Activated T-cell treated with anti-CD3 and anti-CD28 coated beads, Interleukin-2, amount 50 U/mL, for 72 hours (primary cell): ENCODE measurements around the gene ALG1L2. TPM values are rescaled to one million over a fixed set of nuclear protein-coding genes. Genes with fewer than 3 reads are reported as not detected.
"Not testable (repeated sequence)": the region's sequence is repeated elsewhere in the genome, so short reads cannot be mapped to it uniquely, and the experiment has no call there.

Experiments used
- ATAC-seq, 2 donors: fragments of 150-1000 bp; cut with Tn5 transposase; replicated peaks in 1 of 2; 2 replicates each; pipeline ENCODE4 v1.10.0; 2021; ENCODE audit warnings: moderate library complexity in 2 of 2, mild to moderate bottlenecking in 1 of 2
- DNase-seq, 2 donors: peaks; one replicate each; pipeline ENCODE4 v3.0.0; 2021 to 2022; ENCODE audit warnings: mixed read lengths in 1 of 2
- H3K27ac Mint-ChIP-seq: one replicate; pipeline ENCODE4 v1.8.0; 2022; ENCODE audit warnings: mild to moderate bottlenecking, moderate library complexity, mixed read lengths
- H3K27me3 Mint-ChIP-seq: one replicate; pipeline ENCODE4 v1.8.0; 2022; ENCODE audit warnings: low read depth, mixed read lengths
- H3K36me3 Mint-ChIP-seq, 2 donors: one replicate each; pipeline ENCODE4 v1.8.0; 2022; ENCODE audit warnings: mixed read lengths in 2 of 2, mild to moderate bottlenecking in 1 of 2; ENCODE audit not compliant: insufficient read depth in 2 of 2
- H3K4me1 Mint-ChIP-seq: one replicate; pipeline ENCODE4 v1.8.0; 2022; ENCODE audit warnings: low read depth, mixed read lengths
- H3K4me3 Mint-ChIP-seq, 2 donors: one replicate each; pipeline ENCODE4 v1.8.0; 2022; ENCODE audit warnings: mild to moderate bottlenecking in 2 of 2, mixed read lengths in 2 of 2, moderate library complexity in 2 of 2
- H3K9me3 Mint-ChIP-seq, 2 donors: one replicate each; pipeline ENCODE4 v1.8.0; 2022; ENCODE audit warnings: mixed read lengths in 2 of 2
- total RNA-seq, 2 donors: library from RNA; stranded (reverse); gene quantifications; one replicate each; pipeline ENCODE4 v1.2.3, GENCODE V29; 2022

Gene ALG1L2
- total RNA-seq, 2 donors from 2014 or later = not detected

DNA sequence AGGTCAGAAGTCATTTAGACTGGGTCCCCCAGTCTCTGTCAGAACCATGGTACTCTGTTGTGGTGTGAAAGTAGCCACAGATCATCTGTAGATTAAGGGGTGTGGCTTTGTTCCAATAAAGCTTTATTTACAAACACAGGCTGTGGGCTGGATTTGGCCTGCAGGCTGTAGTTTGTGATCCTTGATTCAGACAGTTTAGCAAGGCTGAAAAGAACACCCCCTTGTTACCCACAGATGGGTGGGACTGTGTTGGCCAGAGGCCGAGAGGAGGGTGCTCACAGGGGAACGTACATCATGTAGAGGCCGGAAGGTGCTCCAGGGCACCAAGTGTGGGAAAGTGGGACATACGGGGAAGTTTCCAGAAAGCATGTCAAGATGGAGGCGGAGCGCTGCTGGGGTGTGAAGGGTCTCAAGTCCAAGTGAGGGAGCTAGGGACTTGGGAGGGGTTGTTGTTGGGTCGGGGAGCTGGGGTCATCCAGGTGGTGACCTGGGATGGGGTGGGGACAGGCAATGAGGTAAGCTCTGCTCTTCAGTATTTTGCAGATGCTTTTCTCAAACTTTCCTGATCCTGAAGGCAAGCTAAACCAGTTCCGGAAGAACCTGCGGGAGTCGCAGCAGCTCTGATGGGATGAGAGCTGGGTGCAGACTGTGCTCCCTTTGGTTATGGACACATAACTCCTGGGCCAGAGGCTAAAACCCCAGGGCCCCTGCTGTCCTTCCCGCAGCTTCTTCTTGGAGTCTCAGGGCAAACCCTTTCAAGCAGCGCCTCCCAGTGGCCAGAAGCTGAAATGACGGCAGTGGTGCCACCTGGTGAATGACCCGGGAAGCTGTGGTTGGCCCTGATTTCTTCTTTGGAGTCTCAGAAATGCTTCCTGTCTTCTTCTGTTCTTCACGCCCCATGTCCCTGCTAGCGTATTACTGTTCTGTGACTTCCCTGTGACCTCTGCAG lies 16.3 kb downstream of the ALG1L2 start:
- H3K36me3 Mint-ChIP-seq, H3K4me3 Mint-ChIP-seq, H3K27ac Mint-ChIP-seq, ATAC-seq, H3K9me3 Mint-ChIP-seq, H3K27me3 Mint-ChIP-seq: not testable (repeated sequence)
- peak; percentile 45 to 55 for DNase-seq
- H3K4me1 Mint-ChIP-seq = peaks cover 38% of the 10 kb centered on the region

GRCh38 chr3:130098639-130099385 lies 17.2 kb downstream of the ALG1L2 start:
- not testable (repeated sequence) for H3K27me3 Mint-ChIP-seq, DNase-seq, H3K4me3 Mint-ChIP-seq, H3K36me3 Mint-ChIP-seq, ATAC-seq, H3K27ac Mint-ChIP-seq, H3K9me3 Mint-ChIP-seq
- H3K4me1 Mint-ChIP-seq = peaks cover 29% of the 10 kb centered on the region

- H3K27me3 Mint-ChIP-seq, H3K36me3 Mint-ChIP-seq: not testable (repeated sequence)
Observed at GRCh38 chr3:130102545-130102944, 20.9 kb downstream of the ALG1L2 start.

DNA sequence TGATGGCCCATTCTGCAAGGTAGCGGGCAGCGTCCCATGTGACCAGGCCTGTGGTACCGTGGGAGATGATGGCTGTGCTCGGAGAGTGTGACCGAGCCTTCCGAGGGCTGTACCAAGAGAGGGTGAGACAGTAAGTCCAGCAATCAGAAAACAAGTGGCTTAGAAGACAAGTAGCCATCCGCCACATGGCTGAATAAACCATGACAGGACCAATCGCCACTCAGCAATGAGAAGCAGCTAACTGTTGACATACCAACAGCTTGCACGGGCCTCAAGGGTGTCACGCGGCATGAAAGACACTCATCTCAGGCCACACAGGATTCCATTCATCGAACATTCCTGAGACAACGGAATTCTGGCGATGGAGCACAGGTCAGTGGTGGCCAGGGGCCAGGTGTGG lies 22.6 kb downstream of the ALG1L2 start:
- H3K4me1 Mint-ChIP-seq = not testable (repeated sequence)

More at GRCh38 chr3:130102545-130102944, 20.9 kb downstream of the ALG1L2 start:
- H3K9me3 Mint-ChIP-seq, ATAC-seq, H3K27ac Mint-ChIP-seq, DNase-seq, H3K4me3 Mint-ChIP-seq: not testable (repeated sequence)
- H3K4me1 Mint-ChIP-seq = peaks cover 15% of the 10 kb centered on the region

GRCh38 chr3:130107333-130107995 lies 25.8 kb downstream of the ALG1L2 start:
- not testable (repeated sequence) for ATAC-seq, H3K4me3 Mint-ChIP-seq, H3K9me3 Mint-ChIP-seq

More for the DNA sequence above, 22.6 kb downstream of the ALG1L2 start:
- H3K36me3 Mint-ChIP-seq, H3K4me3 Mint-ChIP-seq, H3K9me3 Mint-ChIP-seq, DNase-seq, ATAC-seq, H3K27ac Mint-ChIP-seq, H3K27me3 Mint-ChIP-seq: not testable (repeated sequence)

GRCh38 chr3:130108836-130109585 lies 27.4 kb downstream of the ALG1L2 start:
- not testable (repeated sequence) for H3K4me3 Mint-ChIP-seq, DNase-seq, ATAC-seq, H3K27ac Mint-ChIP-seq, H3K27me3 Mint-ChIP-seq, H3K9me3 Mint-ChIP-seq, H3K36me3 Mint-ChIP-seq
- peaks cover 27% of the 10 kb centered on the region for H3K4me1 Mint-ChIP-seq

More at GRCh38 chr3:130107333-130107995, 25.8 kb downstream of the ALG1L2 start:
- H3K27ac Mint-ChIP-seq, DNase-seq, H3K27me3 Mint-ChIP-seq, H3K36me3 Mint-ChIP-seq: not testable (repeated sequence)
- H3K4me1 Mint-ChIP-seq = peaks cover 19% of the 10 kb centered on the region

DNA sequence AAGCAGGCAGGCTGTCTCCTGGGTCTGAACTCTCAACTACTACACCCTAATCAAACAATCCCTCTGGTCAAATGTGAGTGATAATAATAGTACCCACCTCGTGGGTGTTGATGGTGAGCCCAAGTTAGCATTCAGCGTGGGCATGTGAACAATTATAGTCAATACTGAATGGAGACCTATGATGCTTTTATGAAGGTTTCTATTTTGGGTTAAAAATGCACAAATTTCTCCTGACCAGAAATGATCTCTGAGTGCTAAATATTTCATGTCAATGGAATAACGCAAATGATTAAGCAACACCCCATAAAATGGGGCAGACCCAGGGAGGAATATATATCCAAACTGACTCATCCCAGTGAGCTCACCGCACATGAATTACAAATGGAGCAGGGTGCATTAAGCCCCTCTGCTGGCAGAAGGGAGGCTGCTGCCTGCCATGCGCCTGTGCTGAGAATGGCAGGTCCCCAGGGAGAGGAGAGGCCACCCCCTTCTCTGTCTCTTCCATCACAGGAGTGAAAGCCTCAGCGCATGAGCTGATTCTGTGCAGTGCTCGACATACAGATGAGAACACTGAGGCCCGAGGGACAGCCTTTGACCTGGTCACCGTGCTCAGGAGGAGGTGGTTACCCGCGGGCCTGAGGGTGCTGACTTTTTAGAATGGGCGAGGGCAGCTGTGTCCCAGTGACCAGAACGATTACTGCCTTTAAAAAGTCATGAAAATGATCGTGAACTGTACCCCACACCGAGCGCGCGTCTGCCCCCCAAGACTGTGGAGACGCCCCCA lies 28.9 kb downstream of the ALG1L2 start:
- peaks cover 33% of the 10 kb centered on the region for H3K4me1 Mint-ChIP-seq
- DNase-seq = peak in 1 of 2 donors; percentile 16

DNA sequence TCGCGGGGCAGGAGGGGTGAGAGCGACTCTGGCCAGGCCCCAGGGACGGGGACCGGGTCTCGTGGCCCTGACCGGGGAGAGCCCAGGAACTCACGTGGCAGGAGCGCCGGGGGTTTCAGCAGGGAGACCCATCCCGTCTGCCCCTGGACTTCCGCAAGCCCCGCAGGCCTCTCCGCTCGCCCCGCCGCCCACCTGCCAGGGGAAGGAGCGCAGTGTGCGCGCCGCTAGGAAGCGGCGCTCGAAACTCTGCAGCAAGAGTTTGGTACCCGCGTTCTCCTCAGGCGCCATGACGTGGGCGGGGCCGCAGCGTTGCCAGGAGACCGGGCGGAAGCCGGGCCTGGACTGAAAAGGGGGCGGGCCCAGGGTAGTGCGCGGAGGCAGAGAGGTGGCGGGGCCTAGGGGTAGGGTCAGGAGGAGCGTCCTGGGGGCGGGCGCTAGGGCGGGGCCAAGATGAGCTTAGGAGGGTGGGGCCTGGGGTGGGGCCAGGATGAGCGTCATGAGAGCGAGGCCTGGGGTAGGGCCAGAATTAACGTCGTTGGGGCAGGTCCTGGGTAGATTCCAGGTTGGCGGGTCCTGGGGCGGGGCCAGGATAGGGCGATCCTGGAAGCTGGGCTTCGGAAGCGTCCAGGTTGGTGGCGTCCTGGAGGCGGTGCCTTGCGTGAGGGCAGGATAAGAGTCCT lies 29.7 kb downstream of the ALG1L2 start:
- H3K4me3 Mint-ChIP-seq = peak overlapping the region; percentile 94 to 97
- H3K36me3 Mint-ChIP-seq = no peaks in the 10 kb centered on the region
- H3K4me1 Mint-ChIP-seq = peaks cover 33% of the 10 kb centered on the region
- DNase-seq (peak; percentile 99 to 100), ATAC-seq (peak; percentile 100)
- H3K27ac Mint-ChIP-seq = peak overlapping the region; percentile 93
- no peaks in the 10 kb centered on the region for H3K9me3 Mint-ChIP-seq
- H3K27me3 Mint-ChIP-seq = no peaks in the 10 kb centered on the region

More for the DNA sequence above, 28.9 kb downstream of the ALG1L2 start:
- H3K27me3 Mint-ChIP-seq, ATAC-seq, H3K36me3 Mint-ChIP-seq, H3K9me3 Mint-ChIP-seq: not testable (repeated sequence)
- Mint-ChIP-seq H3K27ac (peak overlapping the region; percentile 63), H3K4me3 (peak overlapping the region; percentile 94 to 97)

DNA sequence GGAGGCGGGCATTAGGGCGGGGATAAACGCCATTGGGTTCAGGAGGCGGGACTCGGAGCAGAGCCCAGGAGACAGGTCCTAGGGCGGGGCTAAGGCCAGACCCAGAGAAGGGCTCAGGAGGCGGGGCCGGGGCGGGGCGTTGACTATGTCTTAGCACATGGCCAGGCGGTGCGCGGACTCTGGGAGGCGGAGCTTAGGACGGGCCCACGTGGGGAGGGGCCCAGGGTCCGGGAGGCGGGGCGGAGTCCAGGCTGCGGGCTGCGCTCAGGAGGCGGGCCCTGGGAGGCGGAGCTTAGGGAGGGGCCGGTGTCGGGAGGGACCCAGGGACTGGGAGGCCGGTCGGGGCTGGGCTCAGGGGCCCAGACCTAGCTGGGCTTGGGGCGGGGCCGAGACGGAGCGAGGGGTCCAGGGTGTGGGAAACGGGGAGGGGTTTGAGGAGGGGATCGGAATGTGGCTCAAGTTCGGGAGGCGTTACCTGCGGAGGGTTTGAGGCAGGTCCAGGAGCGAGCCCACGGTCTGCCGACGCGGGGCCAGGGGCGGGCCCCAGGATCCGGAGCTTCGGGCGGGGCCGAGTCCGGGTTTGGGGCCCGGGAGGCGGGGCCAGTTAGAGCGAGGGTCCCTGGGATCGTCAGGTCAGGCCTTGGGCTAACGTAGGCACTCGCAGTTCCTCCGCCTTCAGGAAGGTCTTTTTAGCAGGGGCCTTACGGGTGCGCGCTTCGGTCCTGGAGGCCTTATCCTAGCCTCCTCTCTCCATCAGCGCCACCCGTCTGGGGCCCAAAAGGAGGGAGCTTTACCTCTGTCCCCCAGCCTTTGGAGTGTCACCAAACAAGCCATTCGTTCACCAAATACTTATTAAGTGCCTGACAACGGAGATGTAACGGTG lies 30.5 kb downstream of the ALG1L2 start:
- not testable (repeated sequence) for H3K27me3 Mint-ChIP-seq, H3K9me3 Mint-ChIP-seq, H3K36me3 Mint-ChIP-seq
- H3K27ac Mint-ChIP-seq = peak overlapping the region; percentile 93
- ATAC-seq (peak; percentile 63), DNase-seq (peak; percentile 99)
- peak overlapping the region; percentile 94 to 97 for H3K4me3 Mint-ChIP-seq
- peaks cover 33% of the 10 kb centered on the region for H3K4me1 Mint-ChIP-seq

GRCh38 chr3:130112748-130113073 lies 31.1 kb downstream of the ALG1L2 start:
- not testable (repeated sequence) for ATAC-seq, H3K27me3 Mint-ChIP-seq, H3K9me3 Mint-ChIP-seq, H3K36me3 Mint-ChIP-seq
- Mint-ChIP-seq H3K27ac (peak overlapping the region; percentile 19), H3K4me3 (peak overlapping the region; percentile 94 to 97), H3K4me1 (peaks cover 29% of the 10 kb centered on the region)
- DNase-seq = peak in 1 of 2 donors; percentile 9

DNA sequence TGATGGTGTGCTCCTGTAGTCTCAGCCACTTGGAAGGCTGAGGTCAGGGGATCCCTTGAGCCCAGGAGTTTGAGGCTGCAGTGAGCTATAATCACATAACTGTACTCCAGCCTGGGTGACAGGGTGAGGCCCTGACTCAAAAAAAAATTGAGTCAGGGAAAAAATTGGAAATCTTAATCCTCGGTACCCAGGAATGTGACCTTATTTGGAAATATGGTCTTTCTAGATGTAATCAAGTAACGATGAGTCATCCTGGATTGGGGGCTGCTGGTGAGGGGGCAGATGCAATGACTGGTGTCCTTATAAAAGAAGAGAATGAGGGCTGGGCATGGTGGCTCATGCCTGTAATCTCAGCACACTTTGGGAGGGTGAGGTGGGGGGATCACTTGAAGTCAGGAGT lies 33.8 kb downstream of the ALG1L2 start:
- H3K27me3 Mint-ChIP-seq, H3K36me3 Mint-ChIP-seq, H3K27ac Mint-ChIP-seq, H3K9me3 Mint-ChIP-seq, DNase-seq, ATAC-seq, H3K4me3 Mint-ChIP-seq: not testable (repeated sequence)
- peaks cover 21% of the 10 kb centered on the region for H3K4me1 Mint-ChIP-seq
